Skeletal muscle satellite cell (primary cell): Measurements from ENCODE around the gene UNC5B.
"Not testable (repeated sequence)": the region's sequence is repeated elsewhere in the genome, so short reads cannot be mapped to it uniquely, and the experiment has no call there.

Source experiments
- H3K27me3 ChIP-seq: 2 replicates; pipeline ENCODE4 v1.7.0; 2013; ENCODE audit warnings: low read length; ENCODE audit not compliant: control insufficient read depth, insufficient read depth
- H3K36me3 ChIP-seq: 2 replicates; pipeline ENCODE4 v1.7.0; 2013; ENCODE audit warnings: mild to moderate bottlenecking, control low read depth, low read length; ENCODE audit not compliant: insufficient read depth
- H3K4me1 ChIP-seq: 2 replicates; pipeline ENCODE4 v1.7.0; 2013; ENCODE audit warnings: low read length; ENCODE audit not compliant: control insufficient read depth, insufficient read depth
- H3K4me2 ChIP-seq: 2 replicates; pipeline ENCODE4 v1.7.0; 2013; ENCODE audit warnings: mild to moderate bottlenecking, low read length
- H3K4me3 ChIP-seq: 2 replicates; pipeline ENCODE4 v1.7.0; 2013; ENCODE audit warnings: low read length
- H3K9ac ChIP-seq: 2 replicates; pipeline ENCODE4 v1.7.0; 2013; ENCODE audit warnings: mild to moderate bottlenecking, low read depth, low read length, moderate library complexity
- H3K9me3 ChIP-seq: replicated peaks from 2 replicates; pipeline ENCODE4 v1.7.0; 2013; ENCODE audit warnings: mild to moderate bottlenecking, control low read depth, low read length

UNC5B gene

GRCh38 chr10:71218046-71218650, 5.8 kb downstream of the UNC5B start:
- Histone ChIP-seq H3K4me3 (no peak overlapping the region), H3K27me3 (no peaks in the 10 kb centered on the region), H3K9ac (no peak overlapping the region), H3K4me2 (no peak overlapping the region), H3K36me3 (no peaks in the 10 kb centered on the region), H3K4me1 (peaks cover 18% of the 10 kb centered on the region), H3K9me3 (no peaks in the 10 kb centered on the region)

GRCh38 chr10:71218651-71219050, 6.3 kb downstream of the UNC5B start:
- Histone ChIP-seq H3K4me2 (no peak overlapping the region), H3K4me1 (peaks cover 18% of the 10 kb centered on the region), H3K4me3 (no peak overlapping the region), H3K36me3 (no peaks in the 10 kb centered on the region), H3K9ac (no peak overlapping the region), H3K27me3 (no peaks in the 10 kb centered on the region), H3K9me3 (no peaks in the 10 kb centered on the region)

- not testable (repeated sequence) for H3K9me3 ChIP-seq, H3K9ac ChIP-seq, H3K4me2 ChIP-seq, H3K4me3 ChIP-seq, H3K27me3 ChIP-seq, H3K36me3 ChIP-seq
- H3K4me1 ChIP-seq = peaks cover 11% of the 10 kb centered on the region
Measured at GRCh38 chr10:71219236-71219917, 7.0 kb downstream of the UNC5B start.

- no peak overlapping the region for H3K4me2 ChIP-seq
- H3K9ac ChIP-seq = no peak overlapping the region
- no peaks in the 10 kb centered on the region for H3K36me3 ChIP-seq
- H3K27me3 ChIP-seq = no peaks in the 10 kb centered on the region
- H3K4me1 ChIP-seq = peaks cover 9% of the 10 kb centered on the region
- no peaks in the 10 kb centered on the region for H3K9me3 ChIP-seq
- no peak overlapping the region for H3K4me3 ChIP-seq
Measured at GRCh38 chr10:71219918-71220688, 7.7 kb downstream of the UNC5B start.

- H3K4me1 ChIP-seq = peaks cover 15% of the 10 kb centered on the region
- H3K4me2 ChIP-seq = no peak overlapping the region
- H3K9me3 ChIP-seq = no peaks in the 10 kb centered on the region
- no peaks in the 10 kb centered on the region for H3K27me3 ChIP-seq
- H3K9ac ChIP-seq = no peak overlapping the region
- no peaks in the 10 kb centered on the region for H3K36me3 ChIP-seq
- H3K4me3 ChIP-seq = no peak overlapping the region
Measured at GRCh38 chr10:71220689-71221540, 8.5 kb downstream of the UNC5B start.

- Histone ChIP-seq H3K9me3 (no peaks in the 10 kb centered on the region), H3K27me3 (no peaks in the 10 kb centered on the region), H3K36me3 (no peaks in the 10 kb centered on the region), H3K4me2 (no peak overlapping the region), H3K4me1 (peaks cover 13% of the 10 kb centered on the region), H3K4me3 (no peak overlapping the region), H3K9ac (no peak overlapping the region)
Measured at GRCh38 chr10:71221586-71222202, 9.3 kb downstream of the UNC5B start.

GRCh38 chr10:71222601-71223346, 10.4 kb downstream of the UNC5B start:
- no peaks in the 10 kb centered on the region for H3K9me3 ChIP-seq
- peaks cover 6% of the 10 kb centered on the region for H3K4me1 ChIP-seq
- no peak overlapping the region for H3K9ac ChIP-seq
- H3K27me3 ChIP-seq = no peaks in the 10 kb centered on the region
- H3K4me2 ChIP-seq = no peak overlapping the region
- H3K4me3 ChIP-seq = no peak overlapping the region
- H3K36me3 ChIP-seq = no peaks in the 10 kb centered on the region

GRCh38 chr10:71223347-71224058, 11.1 kb downstream of the UNC5B start:
- Histone ChIP-seq H3K4me3 (no peak overlapping the region), H3K36me3 (no peaks in the 10 kb centered on the region), H3K9ac (no peak overlapping the region), H3K4me2 (no peak overlapping the region), H3K27me3 (no peaks in the 10 kb centered on the region), H3K4me1 (peaks cover 6% of the 10 kb centered on the region), H3K9me3 (no peaks in the 10 kb centered on the region)

GRCh38 chr10:71225291-71226058, 13.1 kb downstream of the UNC5B start:
- Histone ChIP-seq H3K9ac (no peak overlapping the region), H3K9me3 (no peaks in the 10 kb centered on the region), H3K4me2 (no peak overlapping the region), H3K4me3 (no peak overlapping the region), H3K36me3 (no peaks in the 10 kb centered on the region), H3K4me1 (peaks cover 13% of the 10 kb centered on the region), H3K27me3 (no peaks in the 10 kb centered on the region)
